ENCODE data around the gene HHIPL1. TPM values are rescaled to one million over a fixed set of nuclear protein-coding genes. Genes with fewer than 3 reads are reported as not detected.

HHIPL1 gene
- total RNA-seq, 4 donors from 2014 or later: 2.7 to 9.6 (median 3.7) TPM

DNA sequence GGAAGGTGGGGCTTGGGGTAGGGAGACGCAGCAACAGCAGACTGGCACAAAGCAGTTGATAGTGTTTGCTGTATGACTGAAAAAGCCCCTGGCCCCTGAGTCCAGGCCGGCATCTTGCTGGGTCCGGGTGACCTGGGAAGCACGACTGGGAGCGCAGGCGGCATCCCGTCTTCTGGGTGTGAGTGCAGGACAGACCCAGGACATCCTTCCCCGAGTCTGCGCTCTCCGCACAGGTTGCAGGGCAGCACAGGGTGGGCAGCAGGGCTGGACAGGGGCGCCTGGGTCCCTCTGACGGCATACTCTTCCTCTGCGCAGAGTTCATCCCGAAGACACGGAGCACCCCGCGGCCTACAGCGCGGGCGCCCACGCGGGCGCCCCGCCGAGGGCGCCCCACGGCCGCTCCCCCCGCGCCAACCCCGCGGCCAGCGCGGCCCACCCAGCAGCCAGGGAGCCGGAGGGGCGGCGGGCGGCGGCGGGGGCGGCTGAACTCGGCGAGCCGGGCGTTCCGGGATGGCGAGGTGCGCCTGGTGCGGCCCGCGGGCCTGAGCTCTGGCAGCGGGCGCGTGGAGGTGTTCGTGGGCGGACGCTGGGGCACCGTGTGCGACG is 29.9 kb downstream of the HHIPL1 start:
- Histone ChIP-seq H3K27me3 (peaks cover 25% of the 10 kb centered on the region), H3K36me3 (no peaks in the 10 kb centered on the region), H3K9me3 (peaks cover 0 to 23% (median 0%) of the 10 kb centered on the region in 3 donors), H3K4me3 (no peak overlapping the region), H3K4me1 (peaks cover 0 to 12% (median 0%) of the 10 kb centered on the region in 3 donors), H3K27ac (no peak overlapping the region)
- WGBS, 2 donors (ENCODE audit: low coverage in 1 of 2): 64% methylated on average over 8 of the region's 60 CpGs; no CpG with 5 or more reads in 1 of the 2 donors
- no peak for ATAC-seq
- TF ChIP-seq, protein P1, sequence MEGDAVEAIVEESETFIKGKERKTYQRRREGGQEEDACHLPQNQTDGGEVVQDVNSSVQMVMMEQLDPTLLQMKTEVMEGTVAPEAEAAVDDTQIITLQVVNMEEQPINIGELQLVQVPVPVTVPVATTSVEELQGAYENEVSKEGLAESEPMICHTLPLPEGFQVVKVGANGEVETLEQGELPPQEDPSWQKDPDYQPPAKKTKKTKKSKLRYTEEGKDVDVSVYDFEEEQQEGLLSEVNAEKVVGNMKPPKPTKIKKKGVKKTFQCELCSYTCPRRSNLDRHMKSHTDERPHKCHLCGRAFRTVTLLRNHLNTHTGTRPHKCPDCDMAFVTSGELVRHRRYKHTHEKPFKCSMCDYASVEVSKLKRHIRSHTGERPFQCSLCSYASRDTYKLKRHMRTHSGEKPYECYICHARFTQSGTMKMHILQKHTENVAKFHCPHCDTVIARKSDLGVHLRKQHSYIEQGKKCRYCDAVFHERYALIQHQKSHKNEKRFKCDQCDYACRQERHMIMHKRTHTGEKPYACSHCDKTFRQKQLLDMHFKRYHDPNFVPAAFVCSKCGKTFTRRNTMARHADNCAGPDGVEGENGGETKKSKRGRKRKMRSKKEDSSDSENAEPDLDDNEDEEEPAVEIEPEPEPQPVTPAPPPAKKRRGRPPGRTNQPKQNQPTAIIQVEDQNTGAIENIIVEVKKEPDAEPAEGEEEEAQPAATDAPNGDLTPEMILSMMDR (IDR thresholded peaks at IDR 0.05): no peak

DNA sequence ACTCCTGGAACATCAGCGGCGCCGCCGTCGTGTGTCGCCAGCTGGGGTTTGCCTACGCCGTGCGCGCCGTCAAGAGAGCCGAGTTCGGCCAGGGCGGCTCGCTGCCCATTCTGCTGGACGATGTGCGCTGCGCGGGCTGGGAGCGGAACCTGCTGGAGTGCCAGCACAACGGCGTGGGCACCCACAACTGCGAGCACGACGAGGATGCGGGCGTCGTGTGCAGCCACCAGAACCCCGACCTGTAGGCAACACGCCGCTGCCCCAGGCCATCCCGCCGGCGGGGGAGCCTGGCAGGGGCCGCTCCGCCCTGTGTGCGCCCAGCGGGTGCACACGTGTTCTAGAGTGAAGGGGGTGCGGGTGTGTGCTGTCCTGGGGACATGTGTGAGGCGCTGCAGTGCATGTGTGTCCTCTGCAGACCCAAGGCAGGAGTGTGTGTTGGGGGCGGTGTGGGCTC is 30.5 kb downstream of the HHIPL1 start:
- Histone ChIP-seq H3K27ac (no peak overlapping the region), H3K27me3 (peaks cover 25% of the 10 kb centered on the region), H3K4me3 (no peak overlapping the region), H3K9me3 (peaks cover 0 to 23% (median 0%) of the 10 kb centered on the region in 3 donors), H3K36me3 (no peaks in the 10 kb centered on the region), H3K4me1 (peaks cover 0 to 12% (median 0%) of the 10 kb centered on the region in 3 donors)
- no peak for TF ChIP-seq POLR2A (IDR thresholded peaks at IDR 0.05)
- TF ChIP-seq, protein P1 (IDR thresholded peaks at IDR 0.05): no peak
- TF ChIP-seq POLR2AphosphoS5 (IDR thresholded peaks at IDR 0.05): no peak
- no peak for TF ChIP-seq EP300 (IDR thresholded peaks at IDR 0.05)
- no peak for ATAC-seq
- 90% methylated on average over 2 of the region's 42 CpGs; no CpG with 5 or more reads in 1 of the 2 donors for WGBS, 2 donors (ENCODE audit: low coverage in 1 of 2)

DNA sequence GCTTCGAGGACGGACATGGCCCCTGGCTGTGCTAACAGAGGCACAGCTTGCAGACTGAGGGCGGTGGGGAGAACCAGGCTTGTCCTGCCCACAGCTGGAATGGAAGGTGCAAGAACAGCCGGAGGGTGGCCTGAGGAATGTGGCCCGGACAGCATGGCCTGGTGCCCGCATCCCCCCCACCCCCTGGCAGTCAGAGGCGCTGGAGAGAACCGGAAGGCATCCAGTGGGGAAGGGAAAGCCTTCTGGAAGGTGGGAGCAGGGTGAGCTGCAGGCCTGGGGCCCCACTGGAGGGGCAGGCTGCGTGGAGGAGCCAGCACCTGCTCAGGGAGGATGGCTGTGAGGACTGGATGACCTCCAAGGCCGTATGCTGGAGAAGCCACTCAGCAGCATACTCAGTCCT is 31.0 kb downstream of the HHIPL1 start:
- Histone ChIP-seq H3K9me3 (peaks cover 0 to 23% (median 0%) of the 10 kb centered on the region in 3 donors), H3K4me3 (no peak overlapping the region), H3K36me3 (no peaks in the 10 kb centered on the region), H3K27ac (no peak overlapping the region), H3K27me3 (peaks cover 25% of the 10 kb centered on the region), H3K4me1 (peaks cover 0 to 12% (median 0%) of the 10 kb centered on the region in 3 donors)
- no peak for ATAC-seq
- 100% methylated on average over 1 of the region's 10 CpGs; no CpG with 5 or more reads in 1 of the 2 donors for WGBS, 2 donors (ENCODE audit: low coverage in 1 of 2)
- TF ChIP-seq POLR2A (IDR thresholded peaks at IDR 0.05): no peak
- no peak for TF ChIP-seq EP300 (IDR thresholded peaks at IDR 0.05)
- TF ChIP-seq POLR2AphosphoS5 (IDR thresholded peaks at IDR 0.05): no peak
- TF ChIP-seq, protein P1 (IDR thresholded peaks at IDR 0.05): no peak

DNA sequence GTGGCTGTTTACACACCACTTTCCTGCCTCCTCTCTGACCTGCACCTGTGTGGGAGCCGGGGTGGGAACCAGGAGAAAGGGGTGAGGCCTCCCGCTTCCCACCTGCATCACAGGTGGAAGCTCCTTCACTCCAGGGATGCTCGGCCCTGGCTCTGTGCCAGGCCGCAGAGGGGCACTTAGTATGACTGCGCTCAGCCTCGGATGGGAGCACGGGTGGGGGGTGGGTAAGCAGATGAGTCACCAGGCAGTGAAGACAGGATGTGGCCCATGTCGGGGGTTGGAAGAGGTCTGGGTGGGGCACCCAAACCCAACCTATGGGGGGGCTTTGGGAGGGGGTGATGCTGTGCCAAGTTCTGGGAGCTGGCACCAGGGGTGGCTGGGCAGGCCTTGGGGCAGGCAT is 31.7 kb downstream of the HHIPL1 start:
- Histone ChIP-seq H3K36me3 (no peaks in the 10 kb centered on the region), H3K27ac (no peak overlapping the region), H3K4me3 (no peak overlapping the region), H3K4me1 (peaks cover 0 to 12% (median 0%) of the 10 kb centered on the region in 3 donors), H3K9me3 (peaks cover 0 to 23% (median 0%) of the 10 kb centered on the region in 3 donors), H3K27me3 (peaks cover 29% of the 10 kb centered on the region)
- no peak for ATAC-seq
- TF ChIP-seq, protein P1 (IDR thresholded peaks at IDR 0.05): no peak
- TF ChIP-seq POLR2AphosphoS5 (IDR thresholded peaks at IDR 0.05): no peak
- TF ChIP-seq EP300 (IDR thresholded peaks at IDR 0.05): no peak
- TF ChIP-seq POLR2A (IDR thresholded peaks at IDR 0.05): no peak
- WGBS, 2 donors (ENCODE audit: low coverage in 1 of 2): no CpG with 5 or more reads among the region's 8 CpGs
